ENCODE data around the gene RMP24.

RMP24 gene

DNA sequence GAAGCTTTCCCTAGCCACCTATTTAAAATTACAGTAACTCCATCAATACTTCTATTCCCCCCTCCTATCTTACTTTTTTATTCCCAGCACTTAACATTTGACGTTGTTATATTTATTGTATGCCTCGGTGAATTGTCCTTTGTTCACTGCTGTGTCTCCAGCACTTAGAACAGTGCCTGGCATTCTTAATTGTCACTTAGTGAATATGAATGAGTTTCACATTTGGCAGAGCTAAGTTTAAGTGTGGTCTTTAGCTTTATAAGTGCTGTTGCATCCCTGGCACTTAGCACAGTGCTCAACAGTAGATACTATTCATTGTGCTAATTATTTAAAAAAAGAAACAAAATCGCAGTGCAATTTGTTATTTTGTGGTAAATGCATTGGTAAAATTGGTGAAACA is 1.7 kb downstream of the RMP24 start:
- peak overlapping the region; percentile 90 for H3K4me3 ChIP-seq (replicated peaks; ENCODE audit: low read depth, low read length)
- TF ChIP-seq, protein P1, sequence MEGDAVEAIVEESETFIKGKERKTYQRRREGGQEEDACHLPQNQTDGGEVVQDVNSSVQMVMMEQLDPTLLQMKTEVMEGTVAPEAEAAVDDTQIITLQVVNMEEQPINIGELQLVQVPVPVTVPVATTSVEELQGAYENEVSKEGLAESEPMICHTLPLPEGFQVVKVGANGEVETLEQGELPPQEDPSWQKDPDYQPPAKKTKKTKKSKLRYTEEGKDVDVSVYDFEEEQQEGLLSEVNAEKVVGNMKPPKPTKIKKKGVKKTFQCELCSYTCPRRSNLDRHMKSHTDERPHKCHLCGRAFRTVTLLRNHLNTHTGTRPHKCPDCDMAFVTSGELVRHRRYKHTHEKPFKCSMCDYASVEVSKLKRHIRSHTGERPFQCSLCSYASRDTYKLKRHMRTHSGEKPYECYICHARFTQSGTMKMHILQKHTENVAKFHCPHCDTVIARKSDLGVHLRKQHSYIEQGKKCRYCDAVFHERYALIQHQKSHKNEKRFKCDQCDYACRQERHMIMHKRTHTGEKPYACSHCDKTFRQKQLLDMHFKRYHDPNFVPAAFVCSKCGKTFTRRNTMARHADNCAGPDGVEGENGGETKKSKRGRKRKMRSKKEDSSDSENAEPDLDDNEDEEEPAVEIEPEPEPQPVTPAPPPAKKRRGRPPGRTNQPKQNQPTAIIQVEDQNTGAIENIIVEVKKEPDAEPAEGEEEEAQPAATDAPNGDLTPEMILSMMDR (IDR thresholded peaks at IDR 0.05; ENCODE audit: low read depth, low read length, missing control alignments), result no peak
- no peak for DNase-seq (ENCODE audit: extremely low read depth, low read depth)

DNA sequence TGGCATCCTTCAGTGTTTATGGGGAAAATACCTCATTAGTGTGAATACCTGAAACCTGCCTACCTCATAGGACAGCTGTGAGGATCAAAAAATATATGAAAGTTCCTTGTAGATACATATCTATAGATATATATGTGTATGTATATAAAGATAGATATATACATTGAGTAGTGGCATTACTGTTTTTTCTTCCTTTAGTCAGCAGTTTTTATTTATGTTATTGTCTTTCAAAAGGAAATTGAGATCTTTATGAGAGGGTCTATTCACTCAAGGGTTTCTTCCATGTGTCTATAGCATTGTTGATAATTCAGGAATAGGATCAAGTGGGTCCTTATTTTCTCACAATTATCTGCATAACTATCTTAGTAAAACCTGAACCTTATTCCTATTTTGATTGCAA is 6.6 kb downstream of the RMP24 start:
- no peak overlapping the region for H3K4me3 ChIP-seq (replicated peaks; ENCODE audit: low read depth, low read length)
- TF ChIP-seq, protein P1 (IDR thresholded peaks at IDR 0.05; ENCODE audit: low read depth, low read length, missing control alignments), result no peak
- no peak for DNase-seq (ENCODE audit: extremely low read depth, low read depth)

DNA sequence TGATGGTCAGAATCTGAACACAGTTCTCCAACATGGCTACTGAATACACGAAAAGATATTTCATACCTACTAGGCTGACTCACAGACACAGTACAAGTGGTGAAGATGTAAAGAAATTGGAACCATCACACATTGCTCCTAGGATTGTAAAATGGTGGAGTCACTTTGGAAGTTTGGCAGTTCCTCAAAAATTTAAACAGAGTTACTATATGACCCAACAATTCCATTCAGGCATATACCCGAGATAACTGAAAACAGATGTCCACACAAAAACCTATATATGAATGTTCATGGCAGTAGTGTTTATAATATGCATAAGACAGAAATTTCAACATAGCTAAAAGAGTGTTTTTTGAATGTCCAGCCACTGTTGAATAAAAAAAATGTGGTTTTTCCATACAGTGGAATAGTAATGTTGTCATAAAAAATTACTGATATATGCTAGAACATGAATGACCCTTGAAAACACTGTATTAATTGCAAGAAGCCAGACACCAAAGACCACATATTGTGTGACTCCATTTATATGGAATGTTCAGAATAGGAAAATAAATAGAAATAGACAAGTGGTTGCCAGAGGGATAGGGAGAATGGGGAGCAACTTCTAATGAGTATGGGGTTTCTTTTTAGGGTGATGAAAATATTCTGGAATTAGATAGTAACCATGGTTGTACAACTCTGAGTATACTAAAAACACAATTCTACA is 10.1 kb downstream of the RMP24 start:
- no peak overlapping the region for H3K4me3 ChIP-seq (replicated peaks; ENCODE audit: low read depth, low read length)
- peak; percentile 75 for DNase-seq (ENCODE audit: extremely low read depth, low read depth)
- TF ChIP-seq, protein P1 (IDR thresholded peaks at IDR 0.05; ENCODE audit: low read depth, low read length, missing control alignments), result no peak

DNA sequence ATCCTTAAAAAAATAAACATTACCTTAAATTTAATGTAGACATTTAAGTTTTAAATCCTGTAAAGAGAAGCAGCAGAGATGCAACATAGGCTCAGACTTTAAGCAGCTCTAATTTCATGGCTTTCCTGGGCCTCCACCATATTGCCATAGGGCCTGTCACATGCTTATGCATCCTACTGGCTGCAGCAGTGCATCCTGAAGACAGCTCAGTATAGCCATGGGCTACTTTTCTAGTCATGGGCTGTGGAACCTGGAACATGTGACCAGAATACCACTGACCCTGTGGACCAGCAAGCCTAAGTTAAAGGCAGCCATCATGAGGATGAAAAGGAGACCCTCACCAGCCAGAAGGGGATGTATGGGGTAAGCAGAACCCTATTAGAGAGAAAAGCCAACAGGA is 10.7 kb downstream of the RMP24 start:
- no peak overlapping the region for H3K4me3 ChIP-seq (replicated peaks; ENCODE audit: low read depth, low read length)
- TF ChIP-seq, protein P1 (IDR thresholded peaks at IDR 0.05; ENCODE audit: low read depth, low read length, missing control alignments), result no peak
- DNase-seq (ENCODE audit: extremely low read depth, low read depth), result no peak

DNA sequence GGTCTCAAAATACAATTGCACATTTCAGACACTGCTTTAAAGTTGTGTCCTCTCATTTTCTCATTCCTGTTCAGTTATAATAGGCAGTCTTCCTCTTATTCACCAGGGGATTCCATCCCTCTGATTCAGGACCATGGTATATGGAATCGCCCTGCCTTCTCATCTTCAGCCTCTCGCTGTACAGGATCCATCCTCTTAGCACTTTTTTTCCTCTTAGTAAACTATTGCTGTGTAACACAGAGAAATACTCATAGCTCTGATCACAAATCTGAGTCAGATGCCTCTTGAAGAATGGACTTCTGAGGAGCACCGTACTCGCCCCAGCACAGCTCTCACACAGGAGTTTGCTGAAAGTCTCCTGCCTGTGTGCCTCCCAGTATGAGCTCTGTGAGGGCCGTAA is 11.3 kb downstream of the RMP24 start:
- DNase-seq (ENCODE audit: extremely low read depth, low read depth), result no peak
- H3K4me3 ChIP-seq (replicated peaks; ENCODE audit: low read depth, low read length), result no peak overlapping the region
- TF ChIP-seq, protein P1 (IDR thresholded peaks at IDR 0.05; ENCODE audit: low read depth, low read length, missing control alignments), result no peak

DNA sequence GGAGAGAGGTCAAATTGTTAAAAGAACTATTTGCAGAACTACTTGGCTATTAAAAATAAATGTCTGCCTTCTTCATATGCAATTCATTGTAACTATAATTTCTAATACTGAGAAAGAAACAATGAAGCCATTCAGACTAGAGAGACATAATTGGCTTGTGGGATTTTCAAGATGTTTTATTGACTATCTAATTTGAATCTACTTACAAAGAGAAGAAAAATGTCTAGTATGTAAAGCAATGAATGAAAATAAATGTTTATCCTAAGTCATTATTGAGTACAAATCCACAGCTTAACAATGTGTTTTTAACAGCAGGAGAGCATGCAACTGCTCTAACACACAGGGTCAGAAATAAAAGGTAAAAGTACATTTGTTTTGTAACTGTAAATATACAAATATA is 19.2 kb downstream of the RMP24 start:
- TF ChIP-seq, protein P1 (IDR thresholded peaks at IDR 0.05; ENCODE audit: low read depth, low read length, missing control alignments), result no peak
- H3K4me3 ChIP-seq (replicated peaks; ENCODE audit: low read depth, low read length), result no peak overlapping the region
- DNase-seq (ENCODE audit: extremely low read depth, low read depth), result no peak

DNA sequence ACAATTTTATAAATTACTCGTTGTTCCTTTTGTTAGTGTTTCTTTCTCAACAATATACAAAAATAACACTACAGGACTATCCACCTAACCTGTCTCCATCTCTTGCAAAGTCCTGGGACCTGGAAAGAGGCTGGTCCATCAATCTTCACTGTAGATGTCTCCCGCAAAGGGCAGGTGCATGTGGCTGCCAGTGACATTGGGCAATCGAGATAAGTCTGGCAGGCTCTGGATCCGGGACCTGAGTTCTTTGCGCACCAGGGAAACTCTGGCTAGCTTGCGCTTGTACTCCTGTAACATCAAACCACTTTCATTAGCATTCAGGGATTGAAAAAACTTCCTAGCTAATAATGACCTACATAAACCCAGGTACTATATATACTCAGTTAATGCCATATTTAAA is 20.5 kb downstream of the RMP24 start:
- no peak overlapping the region for H3K4me3 ChIP-seq (replicated peaks; ENCODE audit: low read depth, low read length)
- DNase-seq (ENCODE audit: extremely low read depth, low read depth), result no peak
- TF ChIP-seq, protein P1 (IDR thresholded peaks at IDR 0.05; ENCODE audit: low read depth, low read length, missing control alignments), result no peak

All from HFF-Myc (cell line).